ENCODE data around the gene FRMD4A. TPM values are rescaled to one million over a fixed set of nuclear protein-coding genes. Genes with fewer than 3 reads are reported as not detected.

The FRMD4A gene
- total and polyA plus RNA-seq, 2 of the 4 experiments (the other 2 are of a cell fraction): 30.3 to 68.8 TPM

DNA sequence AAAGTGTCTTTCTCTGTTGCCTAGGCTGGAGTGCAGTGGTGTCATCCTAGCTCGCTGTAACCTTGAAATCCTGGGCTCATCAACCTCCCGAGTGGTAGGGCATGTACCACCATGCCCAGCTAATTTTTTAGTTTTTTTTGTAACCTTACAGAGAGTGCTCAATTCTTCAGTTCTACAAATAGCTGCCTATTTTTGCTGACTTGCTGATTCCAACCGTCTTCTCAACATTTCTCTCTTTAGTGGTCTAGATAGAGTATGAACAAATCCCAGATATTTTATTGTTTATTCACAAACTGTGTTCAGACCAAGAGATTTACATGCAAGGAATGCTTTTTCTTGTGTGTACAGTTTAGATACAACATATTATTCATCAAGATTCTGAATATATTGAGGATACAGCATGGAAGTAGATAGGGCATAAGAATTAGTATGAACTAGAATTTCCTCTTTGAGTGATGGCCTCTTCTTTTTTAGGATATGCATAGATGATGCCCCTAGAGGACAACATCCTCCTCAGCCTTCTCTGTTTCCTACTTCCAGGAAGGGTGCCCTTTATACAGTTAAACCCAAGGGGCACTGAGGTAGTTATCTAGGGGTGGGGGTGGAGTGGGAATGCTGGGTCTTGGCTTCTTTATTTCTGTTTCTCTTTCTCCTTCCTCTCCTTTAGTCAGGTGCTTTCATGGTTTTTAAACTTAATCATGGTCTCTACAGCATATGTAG, 717.9 kb downstream of the FRMD4A start:
- H4K91ac ChIP-seq (ENCODE audit: insufficient read depth, low read depth, low read length): no peak overlapping the region
- no peak overlapping the region for H2BK120ac ChIP-seq (ENCODE audit: low read depth, low read length)
- no peak overlapping the region for H3K4me3 ChIP-seq (ENCODE audit: insufficient read depth, low read depth, low read length)
- H2BK15ac ChIP-seq (ENCODE audit: low read depth, low read length): no peak overlapping the region
- DNase-seq (no peak), ATAC-seq (ENCODE audit: low read depth) (no peak)
- no peak overlapping the region for H3K14ac ChIP-seq (replicated peaks; ENCODE audit: low read depth, low read length)
- H3K4ac ChIP-seq (ENCODE audit: low read depth, low read length): no peak overlapping the region
- no peak overlapping the region for H2AK5ac ChIP-seq (ENCODE audit: low read depth, low read length)
- H3K79me1 ChIP-seq (ENCODE audit: low read depth in 1 of 2, low read length in 2 of 2): peaks cover 0 to 14% of the 10 kb centered on the region in 2 experiments; a peak in 2 of 4 replicates
- no peak overlapping the region for H4K8ac ChIP-seq (ENCODE audit: low read depth in 2 of 2, low read length in 2 of 2)
- H3K27me3 ChIP-seq (ENCODE audit: control insufficient read depth, insufficient read depth, low read length): no peaks in the 10 kb centered on the region
- no peak overlapping the region for H3K27ac ChIP-seq (ENCODE audit: insufficient read depth, low read length)
- BruUV-seq (replicated peaks): no TSS peak
- H2AK9ac ChIP-seq (replicated peaks; ENCODE audit: low read depth, low read length, poor library complexity): no peak overlapping the region
- in situ Hi-C loops (cut with MboI; ENCODE audit: low sequenced_read_pairs) (loop anchor here (10.0 kb wide), 1 partner anchor 162 kb away; no protein-coding TSS in a partner anchor), intact Hi-C loops (cut with micrococcal nuclease) (loop anchor here (1.0 to 10.0 kb wide), 3 partner anchors 47 to 862 kb away; no protein-coding TSS in a partner anchor), dilution Hi-C loops (cut with HindIII; ENCODE audit: low sequenced_read_pairs, unreplicated experiment) (no loop called here)
- H2AFZ ChIP-seq (replicated peaks; ENCODE audit: low read length, poor library complexity): no peak overlapping the region
- H3K36me3 ChIP-seq (ENCODE audit: control insufficient read depth, insufficient read depth, low read length): peaks cover 14% of the 10 kb centered on the region
- H3K9me1 ChIP-seq (ENCODE audit: insufficient read depth, low read length): peaks cover 13% of the 10 kb centered on the region
- peaks cover 8% of the 10 kb centered on the region; the same call in 1 of the 2 replicates for H3K4me1 ChIP-seq (ENCODE audit: control insufficient read depth, insufficient read depth, low read length)
- no peak overlapping the region for H3K56ac ChIP-seq (ENCODE audit: extremely low read depth, insufficient read depth, low read length)
- no peaks in the 10 kb centered on the region for H3K9me3 ChIP-seq (ENCODE audit: control insufficient read depth, insufficient read depth, low read length)
- POLR2A ChIA-PET (ENCODE audit: unreplicated experiment): interaction anchor here (0.6 kb wide), 1 partner anchor 8 kb away, joined by 4 read pairs; no protein-coding TSS in a partner anchor
- H3K18ac ChIP-seq (ENCODE audit: low read depth, low read length): no peak overlapping the region
- H2BK20ac ChIP-seq (ENCODE audit: low read depth, low read length): no peak overlapping the region
- H2BK5ac ChIP-seq (ENCODE audit: low read depth, low read length, poor library complexity, severe bottlenecking): no peak overlapping the region
- no peak for TF ChIP-seq MAZ (IDR thresholded peaks at IDR 0.05; ENCODE audit: borderline replicate concordance, low read depth, low read length)
- peak; percentile 69; the same call in 1 of the 2 replicates for TF ChIP-seq MAFK (IDR thresholded peaks at IDR 0.05; ENCODE audit: low read depth, low read length)
- WGBS, 2 experiments (ENCODE audit: extremely low coverage in 2 of 2, insufficient read length in 1 of 2): 100% methylated on average over 2 of the region's 3 CpGs; no CpG with 5 or more reads in 1 of the 2 experiments
- no peak overlapping the region for H4K5ac ChIP-seq (ENCODE audit: low read depth, low read length)
- H3K23ac ChIP-seq (ENCODE audit: low read depth, low read length): no peak overlapping the region
- no peaks in the 10 kb centered on the region for H4K20me1 ChIP-seq (ENCODE audit: insufficient read depth, low read length)
- CTCF ChIA-PET: interaction anchor here (0.7 to 1.5 kb wide), 4 partner anchors 8 to 95 kb away, joined by 3 to 4 read pairs (median 3); no protein-coding TSS in a partner anchor
- H3K4me2 ChIP-seq (ENCODE audit: low read depth, low read length): no peak overlapping the region
- H3K9ac ChIP-seq (ENCODE audit: low read depth, low read length): no peak overlapping the region

Measured in IMR-90 (cell line).